ENCODE results near the gene GRAMD1A. TPM values are rescaled to one million over a fixed set of nuclear protein-coding genes. Genes with fewer than 3 reads are reported as not detected.

GRAMD1A gene
- total RNA-seq, 4 donors from 2014 or later = 6.0 to 135 (median 61.6) TPM

DNA sequence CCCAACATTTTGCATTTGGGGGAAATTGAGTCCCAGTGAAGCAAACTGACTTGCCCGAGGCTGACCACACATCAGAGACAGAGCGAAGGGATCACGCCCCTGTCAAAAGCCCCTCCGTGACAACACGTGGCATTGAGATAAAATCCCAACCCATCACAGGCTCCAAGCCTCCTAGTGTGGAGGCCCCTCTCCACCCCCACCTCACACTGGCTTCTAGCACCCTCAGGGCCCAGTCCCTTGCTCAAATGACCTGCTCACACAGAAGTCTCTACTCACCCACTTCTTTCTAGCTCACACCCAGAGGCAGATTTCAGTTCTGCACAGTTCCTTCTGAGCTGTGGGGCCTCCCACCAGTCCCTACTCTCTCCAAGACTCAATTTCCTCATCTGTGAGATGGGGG is 51.7 kb downstream of the GRAMD1A start:
- no peak for DNase-seq
- TF ChIP-seq, protein P1, sequence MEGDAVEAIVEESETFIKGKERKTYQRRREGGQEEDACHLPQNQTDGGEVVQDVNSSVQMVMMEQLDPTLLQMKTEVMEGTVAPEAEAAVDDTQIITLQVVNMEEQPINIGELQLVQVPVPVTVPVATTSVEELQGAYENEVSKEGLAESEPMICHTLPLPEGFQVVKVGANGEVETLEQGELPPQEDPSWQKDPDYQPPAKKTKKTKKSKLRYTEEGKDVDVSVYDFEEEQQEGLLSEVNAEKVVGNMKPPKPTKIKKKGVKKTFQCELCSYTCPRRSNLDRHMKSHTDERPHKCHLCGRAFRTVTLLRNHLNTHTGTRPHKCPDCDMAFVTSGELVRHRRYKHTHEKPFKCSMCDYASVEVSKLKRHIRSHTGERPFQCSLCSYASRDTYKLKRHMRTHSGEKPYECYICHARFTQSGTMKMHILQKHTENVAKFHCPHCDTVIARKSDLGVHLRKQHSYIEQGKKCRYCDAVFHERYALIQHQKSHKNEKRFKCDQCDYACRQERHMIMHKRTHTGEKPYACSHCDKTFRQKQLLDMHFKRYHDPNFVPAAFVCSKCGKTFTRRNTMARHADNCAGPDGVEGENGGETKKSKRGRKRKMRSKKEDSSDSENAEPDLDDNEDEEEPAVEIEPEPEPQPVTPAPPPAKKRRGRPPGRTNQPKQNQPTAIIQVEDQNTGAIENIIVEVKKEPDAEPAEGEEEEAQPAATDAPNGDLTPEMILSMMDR (IDR thresholded peaks at IDR 0.05) = no peak
- no peak for TF ChIP-seq POLR2A (IDR thresholded peaks at IDR 0.05)
- Histone ChIP-seq H3K4me1 (no peaks in the 10 kb centered on the region), H3K27ac (no peak overlapping the region), H3K27me3 (no peaks in the 10 kb centered on the region), H3K4me3 (no peak overlapping the region), H3K9me3 (no peaks in the 10 kb centered on the region), H3K36me3 (no peaks in the 10 kb centered on the region)

DNA sequence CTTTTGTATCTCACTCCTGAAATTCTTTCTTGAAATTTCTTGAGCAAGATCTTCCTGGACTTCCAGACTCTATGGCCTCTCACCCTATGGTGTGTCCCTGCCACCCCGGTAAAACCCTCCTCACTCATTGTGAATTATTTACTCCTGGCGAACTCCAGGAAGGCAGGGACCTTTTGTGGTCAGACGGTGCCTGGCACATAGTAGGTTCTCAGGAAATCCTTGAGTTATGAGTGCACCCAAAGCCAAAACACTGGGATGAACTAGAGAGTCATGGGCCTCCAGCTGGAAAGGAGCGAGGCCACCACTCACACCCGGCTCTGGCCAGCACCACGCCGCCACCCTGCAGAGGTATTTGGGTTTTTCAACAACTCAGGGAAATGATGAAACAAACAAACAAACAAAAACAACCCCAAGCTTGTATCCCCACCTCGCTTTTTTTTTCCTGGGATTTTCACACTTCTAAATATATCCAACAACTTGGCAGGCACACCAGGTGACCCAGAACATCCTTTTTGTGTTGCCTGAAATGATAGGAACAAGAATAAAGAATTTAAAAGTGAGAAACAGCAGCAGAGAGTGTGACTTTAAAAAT is 52.6 kb downstream of the GRAMD1A start:
- Histone ChIP-seq H3K36me3 (no peaks in the 10 kb centered on the region), H3K9me3 (no peaks in the 10 kb centered on the region), H3K27ac (no peak overlapping the region), H3K4me3 (no peak overlapping the region), H3K4me1 (no peaks in the 10 kb centered on the region), H3K27me3 (no peaks in the 10 kb centered on the region)
- DNase-seq = no peak
- TF ChIP-seq POLR2A (IDR thresholded peaks at IDR 0.05) = no peak
- TF ChIP-seq, protein P1 (IDR thresholded peaks at IDR 0.05) = no peak

DNA sequence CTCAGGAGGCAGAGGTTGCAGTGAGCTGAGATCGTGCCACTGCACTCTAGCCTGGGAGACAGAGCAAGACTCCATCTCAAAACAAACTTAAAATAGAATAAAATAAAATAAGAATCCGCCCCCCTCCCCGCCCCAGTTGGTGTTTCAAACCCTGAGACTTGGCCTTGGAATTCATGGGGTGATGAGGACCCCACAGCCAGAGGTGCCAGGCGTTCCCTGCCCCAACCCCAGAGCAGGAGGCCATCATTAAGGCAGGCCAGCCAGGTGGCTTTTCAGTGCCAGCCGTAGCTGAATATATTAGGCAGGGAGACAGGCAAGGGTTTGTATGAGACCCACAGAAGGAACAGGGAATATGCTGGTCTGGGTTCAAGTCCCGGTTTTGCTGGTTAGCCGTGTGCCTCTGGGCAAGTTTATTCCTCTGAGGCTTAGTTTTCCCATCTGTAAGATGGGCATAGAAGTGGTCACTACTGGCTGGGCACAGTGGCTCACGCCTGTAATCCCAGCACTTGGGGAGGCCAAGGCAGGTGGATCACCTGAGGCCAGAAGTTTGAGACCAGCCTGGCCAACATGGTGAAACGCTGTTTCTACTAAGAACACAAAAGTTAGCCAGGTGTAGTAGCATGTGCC is 53.7 kb downstream of the GRAMD1A start:
- no peaks in the 10 kb centered on the region for H3K9me3 ChIP-seq
- TF ChIP-seq, protein P1 (IDR thresholded peaks at IDR 0.05) = no peak
- no peak for TF ChIP-seq POLR2A (IDR thresholded peaks at IDR 0.05)
- DNase-seq = no peak
- no peak overlapping the region for H3K27ac ChIP-seq
- H3K4me3 ChIP-seq = no peak overlapping the region
- H3K27me3 ChIP-seq = no peaks in the 10 kb centered on the region
- H3K36me3 ChIP-seq = no peaks in the 10 kb centered on the region
- H3K4me1 ChIP-seq = no peaks in the 10 kb centered on the region

DNA sequence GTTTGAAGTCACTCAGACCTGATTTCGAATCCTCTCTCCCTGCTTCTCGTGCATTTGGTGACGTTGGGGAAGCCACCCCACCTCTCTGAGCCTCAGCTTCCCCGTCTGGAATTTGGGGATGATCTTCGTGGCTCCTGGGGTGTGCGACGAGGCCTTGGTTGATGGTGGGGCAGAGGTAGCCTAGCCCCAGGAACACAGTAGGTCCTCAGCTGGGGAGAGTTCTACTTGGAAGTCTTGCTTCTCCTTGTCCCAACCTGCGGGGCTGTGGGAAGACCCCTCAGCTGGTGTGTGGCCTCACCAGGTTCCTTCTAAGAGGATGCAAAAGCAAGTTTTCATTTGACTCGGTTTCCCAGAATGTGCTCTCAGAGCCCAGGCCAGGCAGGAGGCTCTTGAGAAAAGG is 54.5 kb downstream of the GRAMD1A start:
- Histone ChIP-seq H3K36me3 (no peaks in the 10 kb centered on the region), H3K27ac (no peak overlapping the region), H3K4me1 (no peaks in the 10 kb centered on the region), H3K4me3 (no peak overlapping the region), H3K9me3 (no peaks in the 10 kb centered on the region), H3K27me3 (no peaks in the 10 kb centered on the region)
- no peak for DNase-seq
- TF ChIP-seq, protein P1 (IDR thresholded peaks at IDR 0.05) = no peak
- TF ChIP-seq POLR2A (IDR thresholded peaks at IDR 0.05) = no peak

DNA sequence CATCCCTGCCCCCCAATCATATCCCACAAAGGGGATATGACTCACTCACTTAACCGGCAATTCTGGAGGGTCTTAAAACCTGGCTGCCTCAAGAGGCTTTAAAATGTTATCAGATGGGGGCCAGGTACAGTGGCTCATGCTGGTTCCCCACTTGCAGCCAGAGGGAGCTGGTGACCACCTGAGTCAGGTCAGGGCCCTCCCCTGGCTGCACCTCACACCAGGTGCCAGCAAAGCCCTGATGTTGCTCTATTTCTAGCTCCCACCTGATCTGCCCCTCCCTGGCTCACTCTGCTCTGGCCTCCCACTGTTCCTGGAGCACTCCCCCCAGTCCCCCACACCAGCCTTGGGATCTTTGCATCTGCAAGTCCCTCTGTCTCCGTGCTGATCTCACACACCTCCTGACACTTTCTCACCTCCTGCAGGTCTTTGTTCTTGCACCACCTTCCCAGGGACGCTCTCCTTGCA is 55.6 kb downstream of the GRAMD1A start:
- Histone ChIP-seq H3K4me1 (no peaks in the 10 kb centered on the region), H3K9me3 (no peaks in the 10 kb centered on the region), H3K36me3 (no peaks in the 10 kb centered on the region), H3K27me3 (no peaks in the 10 kb centered on the region), H3K4me3 (no peak overlapping the region), H3K27ac (no peak overlapping the region)
- no peak for TF ChIP-seq POLR2A (IDR thresholded peaks at IDR 0.05)
- TF ChIP-seq, protein P1 (IDR thresholded peaks at IDR 0.05) = peak in 3 of 6 experiments; percentile 5 to 23 (median 13)
- DNase-seq = no peak

All from Peyer's patch (tissue), 4 donors.